ENCODE measurements around the gene SCO1.
"Not testable (repeated sequence)": the region's sequence is repeated elsewhere in the genome, so short reads cannot be mapped to it uniquely, and the experiment has no call there.

Gene SCO1

DNA sequence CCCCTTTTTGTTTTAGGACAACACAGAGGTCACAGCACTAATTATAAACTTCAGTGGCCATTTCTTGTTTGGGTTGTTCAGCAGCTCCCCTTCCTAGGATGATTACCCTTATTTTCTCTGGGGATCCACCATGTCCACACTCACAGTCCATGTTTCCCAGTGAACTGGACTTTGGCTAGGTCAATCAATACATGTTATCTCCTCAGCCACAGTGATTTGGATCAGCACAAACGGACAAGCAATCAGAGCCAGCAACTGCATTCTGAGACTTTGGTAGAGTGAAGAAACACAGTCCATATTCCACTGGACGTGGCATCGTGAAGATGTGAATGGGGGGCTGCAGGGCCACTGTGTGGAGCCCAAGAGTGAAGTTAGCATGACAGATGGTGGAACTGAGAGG, 27.9 kb upstream of the SCO1 start:
- DNase-seq = no peak

DNA sequence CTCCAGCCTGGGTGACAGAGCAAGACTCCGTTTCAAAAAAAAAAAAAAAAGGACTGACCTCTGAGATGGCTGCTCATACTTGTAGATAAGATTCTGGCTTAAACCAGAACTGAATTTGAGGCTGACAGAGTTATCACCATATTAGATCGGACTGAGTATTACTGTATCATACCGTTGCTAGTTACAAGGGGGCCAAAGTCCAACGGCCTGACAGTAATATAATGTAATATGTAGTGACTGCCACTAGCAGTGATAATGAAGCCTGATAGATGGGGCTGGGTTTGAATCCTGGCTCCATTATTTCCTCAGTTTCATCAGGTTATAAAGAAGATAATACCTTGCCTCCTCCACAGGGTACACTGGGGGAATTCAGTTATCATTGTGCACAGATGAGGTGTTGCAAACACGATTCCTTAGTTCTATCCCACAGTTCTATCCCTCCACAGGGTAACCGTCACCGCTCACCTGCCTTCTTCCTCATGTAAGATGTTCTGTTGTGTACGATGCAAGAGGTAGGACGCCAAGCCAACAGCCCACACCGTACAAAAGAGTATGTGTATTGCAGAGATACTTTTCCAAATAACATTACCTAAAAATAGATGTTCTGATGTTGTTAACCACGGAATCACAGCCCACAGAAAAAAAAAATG, 27.3 kb upstream of the SCO1 start:
- no peak for DNase-seq

DNA sequence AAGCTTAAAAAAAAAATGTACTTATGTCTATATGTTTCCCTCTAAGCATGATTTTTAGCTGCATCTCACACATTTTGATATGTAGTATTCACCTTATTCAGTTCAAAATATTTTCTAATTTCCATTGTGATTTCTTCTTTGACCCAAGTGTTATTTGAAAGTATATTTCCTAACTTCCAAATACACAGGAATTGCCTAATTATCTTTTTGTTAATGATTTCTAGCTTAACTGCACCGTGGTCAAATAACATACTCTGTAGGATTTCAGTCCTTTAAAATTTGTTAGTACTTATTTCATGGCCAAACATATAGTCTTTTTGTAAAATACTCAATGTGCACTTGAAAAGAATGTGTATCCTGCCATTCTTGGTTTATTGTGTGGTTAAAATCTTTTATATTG, 21.2 kb upstream of the SCO1 start:
- DNase-seq = no peak

DNA sequence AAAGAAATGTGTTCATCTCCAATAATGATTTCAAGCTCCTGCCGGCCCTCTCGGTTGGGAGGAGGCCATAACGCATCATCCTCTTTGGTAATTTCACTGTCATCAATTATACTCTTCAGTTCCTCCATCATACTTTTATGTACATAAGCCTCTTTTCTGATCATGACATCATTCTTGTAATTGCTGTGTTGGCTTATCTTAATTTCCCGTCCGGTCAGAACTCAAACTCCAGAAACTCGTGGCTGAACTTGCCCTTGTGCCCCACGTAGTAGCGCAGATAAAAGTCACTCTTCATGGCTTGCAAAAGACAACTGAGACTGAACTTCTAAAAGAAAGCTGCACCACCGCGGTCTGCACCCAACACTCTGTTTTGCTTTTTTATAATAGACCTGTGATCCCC, 18.9 kb upstream of the SCO1 start:
- DNase-seq = no peak

DNA sequence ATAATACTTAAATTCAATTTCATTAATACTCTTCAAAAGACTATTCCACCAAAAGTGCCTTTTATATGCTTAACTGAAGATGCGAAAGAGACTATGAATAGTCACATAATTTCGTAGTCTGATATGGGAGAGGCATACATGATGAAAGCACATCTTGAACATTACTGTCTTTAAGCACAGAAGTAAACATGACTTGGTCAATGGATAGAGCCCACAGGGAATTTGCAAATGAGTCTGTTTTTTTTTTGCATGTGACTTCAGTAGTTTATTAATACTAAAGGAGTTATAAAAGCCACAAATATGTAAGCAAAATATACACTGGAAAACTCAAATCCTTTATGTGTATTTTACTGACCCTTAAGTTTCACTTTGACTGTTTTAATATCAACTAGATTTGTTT, 16.0 kb upstream of the SCO1 start:
- DNase-seq = no peak

DNA sequence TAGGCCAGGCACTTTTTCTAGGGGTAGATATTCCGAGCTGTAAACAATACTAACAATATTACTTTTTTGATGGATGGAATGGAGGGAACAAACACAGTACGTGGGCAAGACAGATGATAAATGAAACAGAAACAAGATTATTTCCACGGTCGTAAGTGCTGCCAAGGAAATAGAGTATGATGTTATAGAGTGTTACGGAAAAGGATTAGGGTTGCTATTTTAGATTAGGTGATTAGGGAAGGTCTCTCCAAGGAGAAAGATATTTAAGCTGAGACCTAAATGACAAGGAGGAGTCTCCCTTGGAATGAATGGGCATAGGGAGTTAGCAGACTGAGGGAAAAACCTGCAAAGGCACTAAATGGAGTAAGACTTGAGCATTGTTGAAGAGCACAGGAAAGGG, 8.4 kb upstream of the SCO1 start:
- no peak for DNase-seq

DNA sequence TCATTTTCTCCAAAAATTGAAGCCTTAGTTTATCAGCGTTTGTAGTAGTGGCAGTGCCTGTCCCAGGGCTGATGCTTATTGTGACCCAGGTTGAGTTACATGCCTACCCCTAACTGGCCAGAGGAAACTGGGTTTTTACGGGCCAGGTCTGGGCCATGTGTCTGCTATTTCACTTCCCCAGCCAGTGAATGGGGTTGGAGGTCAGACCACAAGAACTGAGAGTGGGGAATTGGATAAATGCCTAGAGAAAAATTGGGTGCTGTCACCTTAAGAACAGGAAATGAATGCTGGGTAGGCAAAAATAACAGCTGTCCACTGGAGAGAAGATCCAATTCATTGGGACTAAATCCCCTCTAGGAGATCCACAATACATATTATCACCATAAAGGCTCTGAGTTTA, 5.2 kb upstream of the SCO1 start:
- DNase-seq = no peak

DNA sequence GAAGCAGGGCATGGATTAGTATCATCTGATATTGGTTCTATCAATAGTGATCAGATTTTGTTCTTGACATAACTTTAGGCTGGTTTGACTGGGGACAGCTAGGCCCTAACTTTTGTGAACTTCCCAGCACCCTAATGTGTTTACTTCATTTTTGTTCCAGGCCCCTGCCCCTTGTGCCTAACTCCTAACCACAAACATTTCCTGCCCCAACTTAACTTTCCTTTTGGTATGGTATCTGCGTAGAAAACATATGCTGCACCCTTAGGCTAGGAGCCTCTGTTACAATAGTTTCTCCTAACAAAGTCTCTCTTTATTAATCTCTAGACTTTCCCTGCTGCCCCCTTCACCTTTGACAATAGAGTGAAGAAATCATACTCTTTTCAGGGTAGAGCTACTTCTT, 2.5 kb upstream of the SCO1 start:
- DNase-seq = no peak

DNA sequence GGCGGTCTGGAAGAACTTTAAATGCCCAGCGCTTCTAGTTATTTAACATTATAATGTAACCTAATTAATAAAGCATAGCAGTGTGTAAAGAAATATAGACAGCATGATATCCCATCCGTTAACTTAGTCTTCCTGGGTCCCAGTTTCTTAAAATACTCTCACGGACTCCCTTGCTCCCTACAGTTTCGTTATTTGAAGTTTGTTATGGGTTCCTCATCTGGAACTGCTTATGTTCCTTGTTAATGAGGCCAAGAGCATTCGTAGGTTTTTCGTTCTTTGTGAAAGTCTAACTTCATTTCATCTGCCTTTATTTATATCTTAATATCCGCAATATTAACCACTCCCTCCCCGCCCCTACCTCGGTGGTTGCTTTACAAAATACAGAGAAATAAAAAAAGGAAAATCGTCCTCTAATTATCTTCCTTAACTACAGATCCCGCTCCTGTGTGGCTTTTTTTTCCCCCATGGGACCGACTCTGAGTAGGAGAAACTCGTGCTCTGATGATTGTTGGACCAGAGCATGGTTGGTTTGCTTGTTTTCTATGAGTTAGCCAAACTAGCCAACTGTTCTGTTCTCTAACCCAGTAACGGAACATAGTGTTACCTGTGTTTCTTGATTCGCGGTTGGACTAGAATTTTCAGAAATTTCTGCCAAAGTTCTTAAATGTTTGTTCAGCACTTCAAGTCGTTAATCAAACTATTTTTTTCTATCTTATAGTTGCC, 924 bp upstream of the SCO1 start:
- no peak for DNase-seq

DNA sequence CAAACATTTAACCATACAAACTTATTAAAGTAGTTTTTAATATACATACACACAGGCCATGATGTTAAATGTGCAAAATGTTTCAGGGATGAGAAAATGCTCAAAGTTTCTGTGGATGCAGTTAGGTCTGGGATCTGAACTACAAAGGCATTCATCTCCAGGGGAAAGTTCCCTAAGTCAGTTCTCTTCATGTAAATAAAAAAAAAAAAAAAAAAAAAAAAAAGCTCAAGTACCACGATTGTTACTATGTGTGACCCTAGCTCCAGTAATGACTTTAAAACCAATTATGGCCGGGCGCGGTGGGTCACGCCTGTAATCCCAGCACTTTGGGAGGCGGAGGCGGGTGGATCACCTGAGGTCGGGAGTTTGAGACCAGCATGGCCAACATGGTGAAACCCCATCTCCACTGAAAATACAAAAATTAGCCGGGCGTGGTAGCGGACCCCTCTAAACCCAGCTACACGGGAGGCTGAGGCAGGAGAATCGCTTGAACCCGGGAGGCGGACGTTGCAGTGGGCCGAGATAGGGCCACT, 1.4 kb downstream of the SCO1 start:
- DNase-seq = not testable (repeated sequence)

DNA sequence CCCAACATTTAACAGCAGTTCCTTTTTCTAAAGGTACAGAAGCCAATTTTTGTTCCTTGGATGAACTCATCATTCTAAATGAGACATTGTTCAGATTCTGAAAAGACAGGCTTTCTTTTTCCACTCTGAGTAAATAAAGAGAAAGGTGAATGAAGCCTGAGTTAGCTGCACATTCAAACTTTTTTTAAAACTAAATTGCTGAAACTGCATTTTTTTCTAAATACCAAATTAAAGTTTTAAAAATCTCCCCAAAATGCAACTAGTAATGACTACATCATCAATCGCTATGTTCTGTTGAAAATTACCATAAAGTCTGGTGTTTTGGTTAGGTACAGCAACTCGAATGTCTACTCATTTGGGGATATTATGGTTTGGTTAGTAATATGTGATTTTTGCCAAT, 9.8 kb downstream of the SCO1 start:
- no peak for DNase-seq

DNA sequence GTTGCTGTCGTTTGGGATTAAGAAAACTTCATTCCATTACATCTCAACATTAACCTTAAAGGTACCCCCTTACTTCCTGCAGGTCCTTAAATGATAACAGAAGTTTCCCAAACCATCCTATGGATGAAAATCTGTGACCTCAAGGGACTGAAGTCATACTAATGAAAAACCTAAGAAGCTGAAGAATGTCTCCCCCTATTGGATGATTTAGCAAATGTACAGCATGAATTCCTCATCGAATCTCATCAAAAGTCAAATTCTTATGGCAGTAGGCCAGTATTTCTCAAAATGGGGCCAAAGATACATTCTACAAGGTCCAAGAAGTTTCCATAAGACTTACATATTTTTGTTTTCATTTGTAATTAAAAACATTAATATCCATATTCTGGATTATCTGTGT, 13.5 kb downstream of the SCO1 start:
- no peak for DNase-seq

DNA sequence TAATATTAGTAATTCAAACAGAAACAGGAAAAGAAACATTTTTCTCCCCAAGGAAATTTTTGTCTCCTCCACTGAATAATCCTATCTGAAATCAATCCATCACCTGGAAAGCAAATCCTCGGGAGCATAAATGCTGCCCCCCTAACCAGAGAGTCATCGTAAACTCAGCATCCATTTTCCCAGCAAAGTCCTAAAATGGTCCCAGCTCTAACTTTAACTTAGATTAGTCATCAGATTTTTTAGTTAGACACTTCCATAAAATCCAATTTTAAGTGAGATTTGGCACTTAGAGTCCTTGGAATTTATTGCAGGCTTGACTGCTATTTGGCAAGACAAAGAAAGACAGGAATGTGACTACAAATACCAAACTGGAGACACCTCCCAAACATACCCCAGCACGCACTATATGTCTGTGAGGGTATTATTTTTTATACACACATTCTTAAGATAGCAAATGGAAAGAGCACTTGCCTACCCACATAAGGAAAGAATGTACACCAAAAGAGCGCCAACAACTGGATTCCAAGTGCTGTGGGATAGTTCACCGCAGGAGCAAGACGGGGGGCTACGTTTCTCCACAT, 15.4 kb downstream of the SCO1 start:
- DNase-seq = no peak

DNA sequence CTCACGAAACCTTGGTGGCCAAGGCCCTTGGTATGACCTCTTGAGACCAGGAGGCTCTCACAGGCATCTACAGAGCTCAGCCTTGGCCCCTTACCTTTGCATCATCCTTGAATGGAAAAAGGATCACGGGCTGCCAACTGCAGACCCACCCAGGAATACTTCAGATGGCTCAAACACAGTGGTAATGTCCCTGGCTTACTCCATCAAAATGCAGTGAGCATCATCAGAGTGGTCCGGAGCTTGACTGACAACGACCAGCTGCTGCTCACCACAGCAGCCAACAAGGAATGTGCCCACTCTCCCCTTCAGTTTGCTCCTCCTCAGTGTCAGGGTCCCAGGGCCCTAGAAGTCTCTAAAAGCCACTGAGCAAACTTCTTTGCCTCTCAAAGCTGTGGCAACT, 22.6 kb downstream of the SCO1 start:
- no peak for DNase-seq

DNA sequence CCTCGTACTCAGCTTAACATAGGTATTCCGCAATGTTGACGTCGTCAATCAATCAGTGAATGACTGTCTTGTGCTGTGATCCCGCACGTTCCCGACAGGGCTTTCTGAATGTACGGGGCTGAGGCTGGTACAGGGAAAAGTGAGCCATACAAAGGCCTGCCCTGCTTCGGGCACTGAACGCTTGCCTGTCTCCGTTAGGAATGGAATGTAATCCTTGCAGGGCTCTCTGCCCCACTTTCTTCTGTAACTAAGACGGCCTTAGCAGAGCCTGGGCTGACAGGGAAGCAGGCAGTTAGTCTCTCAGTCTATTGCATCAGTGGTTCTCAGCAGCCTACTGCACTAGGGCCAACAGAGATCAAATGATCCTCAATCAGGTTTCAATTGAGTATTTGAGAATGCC, 24.0 kb downstream of the SCO1 start:
- no peak for DNase-seq

DNA sequence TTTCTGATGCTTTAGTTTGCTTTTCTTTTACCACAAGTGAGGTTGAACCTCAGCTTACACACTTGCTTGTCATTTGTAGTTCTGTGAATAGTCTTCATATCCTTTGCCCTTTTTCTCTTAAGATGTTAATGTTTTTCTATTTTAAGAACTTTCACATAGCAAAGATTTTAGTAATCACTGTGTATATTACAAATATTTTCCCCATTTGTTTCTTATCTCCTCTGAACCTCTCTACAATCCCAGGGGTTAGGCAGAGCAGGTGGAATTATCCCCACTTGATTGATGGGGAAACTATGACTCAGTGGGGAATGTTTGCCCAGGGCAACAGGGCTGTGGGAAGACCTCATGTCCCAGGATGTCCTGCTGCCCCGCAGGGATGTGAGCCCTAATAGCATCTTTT, 28.6 kb downstream of the SCO1 start:
- no peak for DNase-seq

DNA sequence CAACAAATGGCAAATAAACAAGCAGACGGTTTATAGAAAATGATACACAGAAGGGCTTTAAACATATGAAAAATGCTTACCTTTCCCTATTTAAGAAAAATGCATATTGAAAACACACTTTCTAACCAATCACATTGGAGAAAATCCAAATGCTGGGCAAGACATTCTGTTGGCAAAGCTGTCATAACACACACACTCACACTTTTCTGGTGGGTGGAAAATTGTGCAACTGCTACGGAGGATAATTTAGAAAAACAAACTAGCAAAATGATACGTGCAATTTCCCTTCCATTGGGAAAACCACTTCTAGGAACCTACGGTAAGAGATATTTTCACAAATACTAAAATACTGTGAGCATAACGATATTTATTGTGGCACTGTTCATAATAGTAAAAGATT, 30.4 kb downstream of the SCO1 start:
- DNase-seq = no peak

DNA sequence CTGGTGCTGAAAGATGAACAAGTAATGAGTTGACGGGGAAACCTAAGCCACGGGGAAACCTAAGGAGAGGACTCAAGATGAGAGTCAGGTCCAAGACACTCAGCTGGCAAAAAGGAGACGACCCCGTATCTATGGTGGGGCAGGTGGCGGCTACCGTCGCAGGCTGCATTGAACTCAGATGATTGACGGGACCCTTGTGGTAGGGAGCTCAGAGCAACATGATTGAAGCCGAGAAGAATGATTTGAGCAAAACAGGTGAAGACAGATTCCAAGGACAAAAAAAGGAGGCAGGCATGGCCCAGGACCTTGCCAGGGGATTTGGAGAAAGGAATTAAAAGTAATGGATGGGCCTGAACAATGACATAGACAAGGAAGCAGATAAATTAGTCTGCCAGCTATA, 32.8 kb downstream of the SCO1 start:
- no peak for DNase-seq

DNA sequence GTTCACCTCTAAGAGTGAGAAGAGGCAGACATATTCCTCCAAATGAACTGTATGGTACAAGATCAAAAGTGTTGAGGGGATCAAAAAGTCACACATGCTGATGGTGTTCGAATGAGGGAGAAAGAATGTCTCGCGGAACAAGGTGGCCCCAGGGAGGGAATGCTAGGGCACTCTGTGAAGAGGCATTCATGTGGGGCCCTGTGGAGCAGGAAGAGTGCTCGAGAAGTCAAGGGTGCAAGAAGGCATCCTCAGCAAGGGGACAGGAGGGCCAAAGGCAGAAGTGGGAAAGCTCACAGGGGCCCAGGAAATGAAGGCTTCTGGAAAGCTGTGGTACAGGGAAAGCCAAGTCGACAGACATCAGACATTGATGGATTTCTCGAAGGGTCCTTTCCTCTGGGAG, 34.1 kb downstream of the SCO1 start:
- no peak for DNase-seq

DNA sequence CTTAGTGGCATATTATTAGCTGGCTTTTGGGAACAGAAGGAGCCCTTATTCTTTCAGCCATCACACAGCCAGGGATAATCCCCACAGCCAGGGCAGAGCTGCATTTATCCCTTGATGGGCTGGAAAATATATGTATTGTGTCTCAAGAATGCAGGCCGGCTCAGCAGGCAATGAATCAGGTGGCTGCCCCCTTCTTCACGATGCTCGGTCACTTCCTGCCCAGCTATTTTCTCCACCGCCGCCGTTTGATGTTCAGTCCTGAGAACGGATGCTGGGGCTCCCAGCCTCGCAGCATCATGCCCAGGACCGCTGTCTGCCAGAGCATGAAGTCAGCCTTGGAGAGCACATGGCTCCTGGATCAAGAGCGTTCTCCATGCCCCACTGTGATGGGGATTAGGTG, 35.9 kb downstream of the SCO1 start:
- DNase-seq = no peak

DNA sequence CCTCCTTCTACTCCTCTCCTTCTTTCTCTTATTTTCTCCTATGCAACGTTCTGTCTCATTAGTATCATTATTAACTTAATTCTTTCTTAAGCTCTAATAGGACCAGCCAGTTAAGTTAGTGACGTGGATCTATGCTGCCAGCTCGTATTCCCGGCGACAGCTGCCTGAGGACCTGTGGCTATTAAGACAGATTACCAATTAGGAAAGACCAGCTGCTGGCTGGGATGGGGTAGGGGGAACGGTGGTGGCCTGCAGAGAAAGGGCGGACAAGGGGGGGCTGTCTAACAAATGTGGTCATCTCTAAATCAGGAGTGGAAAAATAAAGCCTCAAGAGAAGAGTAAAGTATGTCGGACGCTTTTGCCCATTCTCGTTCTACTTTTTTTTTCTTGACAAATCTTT, 39.5 kb downstream of the SCO1 start:
- no peak for DNase-seq

DNA sequence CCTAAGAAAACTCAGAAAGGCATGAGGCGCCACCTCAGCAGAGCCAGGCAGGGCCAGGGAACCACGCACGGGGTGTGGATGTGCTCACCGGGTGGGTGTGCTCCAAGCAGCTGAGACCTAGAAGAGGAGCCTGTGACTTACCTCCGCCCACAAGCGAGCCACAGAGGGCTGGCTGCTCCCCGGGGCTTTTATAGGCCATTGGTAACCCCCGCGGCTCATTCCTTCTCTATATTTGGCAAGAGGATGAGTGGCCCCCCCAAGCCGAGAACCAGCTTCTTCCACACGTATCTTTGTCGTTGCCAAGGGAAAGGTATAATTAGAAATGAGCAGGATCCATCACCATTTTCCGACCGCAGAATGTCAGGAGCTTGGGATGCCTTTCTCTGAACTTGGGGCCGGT, 40.2 kb downstream of the SCO1 start, which contains the start of gene MYH3:
Gene MYH3 (minus strand): TSS at position 162 of the 400 bp plus-strand sequence. CDS start 2,245 bp downstream, outside the sequence.
- DNase-seq = no peak

DNA sequence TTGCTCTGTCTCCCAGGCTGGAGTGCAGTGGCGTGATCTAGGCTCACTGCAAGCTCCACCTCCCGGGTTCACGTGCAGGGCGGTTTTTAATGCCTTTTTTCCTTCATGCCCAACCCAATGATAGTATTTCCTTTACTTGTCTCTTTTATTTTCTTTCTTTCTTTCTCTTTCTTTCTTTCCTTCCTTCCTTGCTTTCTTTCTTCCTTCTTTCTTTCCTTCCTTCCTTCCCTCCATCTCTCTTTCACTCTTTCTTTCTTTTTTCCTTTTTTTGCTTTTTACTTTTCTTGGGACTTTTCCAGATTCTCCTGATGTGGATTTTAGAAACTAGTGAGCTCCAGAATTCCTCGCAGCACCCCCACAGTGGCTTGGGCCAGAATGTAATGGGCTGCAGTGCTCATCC, 43.3 kb downstream of the SCO1 start:
- DNase-seq = no peak

DNA sequence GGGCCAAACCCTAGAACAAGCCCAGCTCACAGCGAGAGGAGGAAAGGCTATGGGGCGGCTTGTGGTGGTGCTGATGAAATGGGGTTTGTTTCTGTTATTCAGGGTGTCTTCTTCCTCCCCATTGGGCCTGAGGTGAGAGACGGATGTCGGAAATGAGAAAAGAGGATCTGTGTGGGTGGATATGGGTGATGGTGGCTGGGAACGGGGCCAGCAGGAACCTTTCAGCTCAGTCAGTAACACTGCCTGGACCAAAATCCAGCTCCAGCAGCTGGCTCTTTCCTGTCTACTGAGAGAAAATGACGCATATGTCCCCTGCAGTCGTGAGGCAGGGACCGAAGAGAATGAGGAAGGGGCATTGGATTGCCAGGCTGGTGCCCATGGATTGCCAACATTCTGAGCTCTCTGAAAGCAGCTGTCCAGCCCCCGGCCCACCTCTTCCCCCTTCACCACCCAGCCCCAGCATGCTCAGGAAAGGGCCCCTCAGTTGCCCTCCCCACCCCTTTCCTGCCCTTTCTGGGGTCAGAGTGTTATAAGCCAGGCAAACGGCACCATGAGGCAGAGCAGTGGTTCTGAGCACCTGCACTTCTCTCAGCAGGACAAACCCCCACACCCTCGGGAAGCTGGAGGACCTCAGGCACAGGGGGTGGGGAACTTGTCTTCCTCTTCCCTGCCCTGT, 44.2 kb downstream of the SCO1 start:
- no peak for DNase-seq
